ENCODE results near the gene ALDH6A1. TPM values are rescaled to one million over a fixed set of nuclear protein-coding genes. Genes with fewer than 3 reads are reported as not detected.
"Not testable (repeated sequence)": the region's sequence is repeated elsewhere in the genome, so short reads cannot be mapped to it uniquely, and the experiment has no call there.

The ALDH6A1 gene
- polyA plus RNA-seq, 3 donors = 2.5 to 15.1 (median 8.8) TPM

GRCh38 chr14:74111395-74112216, 27.4 kb upstream of the ALDH6A1 start:
- intact Hi-C loops (cut with micrococcal nuclease) = loop anchor here in 1 of 2 donors (2.0 kb wide), 1 partner anchor 145 kb away; no protein-coding TSS in a partner anchor
- H3K79me2 ChIP-seq (ENCODE audit: insufficient read depth, low read length); H3K9ac ChIP-seq (ENCODE audit: insufficient read depth, low read length, poor library complexity, severe bottlenecking); H3K4me2 ChIP-seq (replicated peaks; ENCODE audit: extremely low read depth, low read length, poor library complexity, severe bottlenecking); H3K27me3 Mint-ChIP-seq (ENCODE audit: low read depth in 3 of 3); H3K27me3 ChIP-seq (ENCODE audit: control insufficient read depth in 2 of 2, insufficient read depth in 2 of 2, low read length in 2 of 2); H3K9me3 ChIP-seq (replicated peaks in 1 of 2; ENCODE audit: control insufficient read depth in 1 of 2, insufficient read depth in 1 of 2, low read length in 2 of 2); H4K20me1 ChIP-seq (ENCODE audit: insufficient read depth, low read length); H3K4me1 Mint-ChIP-seq; H3K4me1 ChIP-seq (ENCODE audit: control insufficient read depth in 1 of 2, insufficient read depth in 2 of 2, low read length in 2 of 2); H3K4me3 ChIP-seq (replicated peaks in 1 of 3; ENCODE audit: low read depth in 2 of 3, low read length in 3 of 3); H3K9me3 Mint-ChIP-seq; H3K4me3 Mint-ChIP-seq; H2AFZ ChIP-seq (ENCODE audit: insufficient read depth, low read depth, low read length, poor library complexity, severe bottlenecking); H3K27ac ChIP-seq (ENCODE audit: low read depth in 1 of 2, low read length in 2 of 2); H3K27ac Mint-ChIP-seq: not testable (repeated sequence)
- TF ChIP-seq, protein P1, sequence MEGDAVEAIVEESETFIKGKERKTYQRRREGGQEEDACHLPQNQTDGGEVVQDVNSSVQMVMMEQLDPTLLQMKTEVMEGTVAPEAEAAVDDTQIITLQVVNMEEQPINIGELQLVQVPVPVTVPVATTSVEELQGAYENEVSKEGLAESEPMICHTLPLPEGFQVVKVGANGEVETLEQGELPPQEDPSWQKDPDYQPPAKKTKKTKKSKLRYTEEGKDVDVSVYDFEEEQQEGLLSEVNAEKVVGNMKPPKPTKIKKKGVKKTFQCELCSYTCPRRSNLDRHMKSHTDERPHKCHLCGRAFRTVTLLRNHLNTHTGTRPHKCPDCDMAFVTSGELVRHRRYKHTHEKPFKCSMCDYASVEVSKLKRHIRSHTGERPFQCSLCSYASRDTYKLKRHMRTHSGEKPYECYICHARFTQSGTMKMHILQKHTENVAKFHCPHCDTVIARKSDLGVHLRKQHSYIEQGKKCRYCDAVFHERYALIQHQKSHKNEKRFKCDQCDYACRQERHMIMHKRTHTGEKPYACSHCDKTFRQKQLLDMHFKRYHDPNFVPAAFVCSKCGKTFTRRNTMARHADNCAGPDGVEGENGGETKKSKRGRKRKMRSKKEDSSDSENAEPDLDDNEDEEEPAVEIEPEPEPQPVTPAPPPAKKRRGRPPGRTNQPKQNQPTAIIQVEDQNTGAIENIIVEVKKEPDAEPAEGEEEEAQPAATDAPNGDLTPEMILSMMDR (IDR thresholded peaks at IDR 0.05) = peak; percentile 70
- WGBS (ENCODE audit: insufficient coverage) = no CpG with 5 or more reads among the region's 13 CpGs
- peaks cover 33 to 51% of the 10 kb centered on the region in 2 donors for H3K36me3 Mint-ChIP-seq
- peak; percentile 32 to 68 (median 41) for DNase-seq
- peaks cover 13 to 67% of the 10 kb centered on the region in 2 donors for H3K36me3 ChIP-seq (replicated peaks in 1 of 2; ENCODE audit: control insufficient read depth in 1 of 2, insufficient read depth in 2 of 2, low read length in 2 of 2)

GRCh38 chr14:74109369-74109768, 25.1 kb upstream of the ALDH6A1 start:
- H3K79me2 ChIP-seq (ENCODE audit: insufficient read depth, low read length) = no peaks in the 10 kb centered on the region
- H3K27ac Mint-ChIP-seq = no peak overlapping the region
- H3K4me3 Mint-ChIP-seq = no peak overlapping the region
- H3K4me1 Mint-ChIP-seq = no peaks in the 10 kb centered on the region
- intact Hi-C loops (cut with micrococcal nuclease) = no loop called here
- H3K36me3 ChIP-seq (replicated peaks in 1 of 2; ENCODE audit: control insufficient read depth in 1 of 2, insufficient read depth in 2 of 2, low read length in 2 of 2) = peaks cover 15 to 73% of the 10 kb centered on the region in 2 donors
- H3K27me3 Mint-ChIP-seq (ENCODE audit: low read depth in 3 of 3) = no peaks in the 10 kb centered on the region
- H3K9me3 ChIP-seq (replicated peaks in 1 of 2; ENCODE audit: control insufficient read depth in 1 of 2, insufficient read depth in 1 of 2, low read length in 2 of 2) = no peaks in the 10 kb centered on the region
- no peak for DNase-seq
- no peaks in the 10 kb centered on the region for H4K20me1 ChIP-seq (ENCODE audit: insufficient read depth, low read length)
- peaks cover 43 to 63% of the 10 kb centered on the region in 2 donors for H3K36me3 Mint-ChIP-seq
- H3K9me3 Mint-ChIP-seq = no peaks in the 10 kb centered on the region
- H3K4me1 ChIP-seq (ENCODE audit: control insufficient read depth in 1 of 2, insufficient read depth in 2 of 2, low read length in 2 of 2) = no peaks in the 10 kb centered on the region
- WGBS (ENCODE audit: insufficient coverage) = no CpG with 5 or more reads among the region's 1 CpG
- H3K27me3 ChIP-seq (ENCODE audit: control insufficient read depth in 2 of 2, insufficient read depth in 2 of 2, low read length in 2 of 2) = no peaks in the 10 kb centered on the region
- H3K4me3 ChIP-seq (replicated peaks in 1 of 3; ENCODE audit: low read depth in 2 of 3, low read length in 3 of 3) = no peak overlapping the region
- no peak overlapping the region for H2AFZ ChIP-seq (ENCODE audit: insufficient read depth, low read depth, low read length, poor library complexity, severe bottlenecking)
- H3K27ac ChIP-seq (ENCODE audit: low read depth in 1 of 2, low read length in 2 of 2) = no peak overlapping the region
- TF ChIP-seq, protein P1 (IDR thresholded peaks at IDR 0.05) = no peak
- no peak overlapping the region for H3K4me2 ChIP-seq (replicated peaks; ENCODE audit: extremely low read depth, low read length, poor library complexity, severe bottlenecking)
- no peak overlapping the region for H3K9ac ChIP-seq (ENCODE audit: insufficient read depth, low read length, poor library complexity, severe bottlenecking)

Measured in CD14-positive monocyte (primary cell).